ENCODE data around the gene APOA1.

- no peak for TF ChIP-seq POLR2A (IDR thresholded peaks at IDR 0.05; ENCODE audit: low read length)
- no peak for TF ChIP-seq GATA1 (IDR thresholded peaks at IDR 0.05; ENCODE audit: low read depth, low read length)
Measured at GRCh38 chr11:116812109-116812508, 25.3 kb downstream of the APOA1 start.
